Measurements from ENCODE around the gene MYL6B. TPM values are rescaled to one million over a fixed set of nuclear protein-coding genes. Genes with fewer than 3 reads are reported as not detected.

Gene MYL6B
- total RNA-seq, 1 experiment from 2014 or later, result 44.8 TPM

- H3K4me1 ChIP-seq, result no peaks in the 10 kb centered on the region; the same call in 1 of the 2 replicates
- Mint-ChIP-seq H3K4me3 (ENCODE audit: unreplicated experiment) (no peak overlapping the region), H3K4me1 (ENCODE audit: low read depth, unreplicated experiment) (no peaks in the 10 kb centered on the region), H3K27ac (ENCODE audit: unreplicated experiment) (no peak overlapping the region), H3K9me3 (ENCODE audit: unreplicated experiment) (no peaks in the 10 kb centered on the region), H3K36me3 (ENCODE audit: insufficient read depth, unreplicated experiment) (peaks cover 34% of the 10 kb centered on the region), H3K27me3 (ENCODE audit: insufficient read depth, unreplicated experiment) (no peaks in the 10 kb centered on the region)
- ChIA-PET POLR2A (no interaction called here), CTCF (interaction anchor here (1.1 kb wide), 1 partner anchor 27 kb away, joined by 3 read pairs; the partner anchor contains the start of gene ZC3H10)
- DNase-seq, result no peak
- no peaks in the 10 kb centered on the region; the same call in 1 of the 2 replicates for H3K9me3 ChIP-seq
- no TSS peak for BruUV-seq (replicated peaks)
- peaks cover 1% of the 10 kb centered on the region; the same call in 1 of the 2 replicates for H3K36me3 ChIP-seq (ENCODE audit: control insufficient read depth, insufficient read depth, low read length)
- intact Hi-C loops (cut with micrococcal nuclease; ENCODE audit: unreplicated experiment), result no loop called here
- no peak overlapping the region for H3K4me3 ChIP-seq (ENCODE audit: low read depth, low read length)
- TF ChIP-seq CTCF (IDR thresholded peaks at IDR 0.05; ENCODE audit: insufficient read depth in 1 of 2, low read depth in 1 of 2, low read length in 1 of 2, severe bottlenecking in 1 of 2, unreplicated experiment in 1 of 2), result no peak
- no peaks in the 10 kb centered on the region for H3K27me3 ChIP-seq (replicated peaks; ENCODE audit: control insufficient read depth, insufficient read depth, low read length)
Measured at GRCh38 chr12:56145217-56145616, 7.2 kb upstream of the MYL6B start.

- Histone ChIP-seq H3K4me3 (ENCODE audit: low read depth, low read length) (no peak overlapping the region), H3K36me3 (ENCODE audit: control insufficient read depth, insufficient read depth, low read length) (peaks cover 1% of the 10 kb centered on the region; the same call in 1 of the 2 replicates), H3K4me1 (peaks cover 3% of the 10 kb centered on the region; the same call in 1 of the 2 replicates), H3K9me3 (no peaks in the 10 kb centered on the region; the same call in 1 of the 2 replicates), H3K27me3 (replicated peaks; ENCODE audit: control insufficient read depth, insufficient read depth, low read length) (no peaks in the 10 kb centered on the region)
- CTCF ChIA-PET, result no interaction called here
- TF ChIP-seq CTCF (IDR thresholded peaks at IDR 0.05; ENCODE audit: insufficient read depth in 1 of 2, low read depth in 1 of 2, low read length in 1 of 2, severe bottlenecking in 1 of 2, unreplicated experiment in 1 of 2), result no peak
- H3K27ac Mint-ChIP-seq (ENCODE audit: unreplicated experiment), result no peak overlapping the region
- DNase-seq, result no peak
- peaks cover 28% of the 10 kb centered on the region for H3K36me3 Mint-ChIP-seq (ENCODE audit: insufficient read depth, unreplicated experiment)
- no peak overlapping the region for H3K4me3 Mint-ChIP-seq (ENCODE audit: unreplicated experiment)
- H3K9me3 Mint-ChIP-seq (ENCODE audit: unreplicated experiment), result no peaks in the 10 kb centered on the region
- H3K4me1 Mint-ChIP-seq (ENCODE audit: low read depth, unreplicated experiment), result peaks cover 6% of the 10 kb centered on the region
- POLR2A ChIA-PET, result interaction anchor here (0.5 kb wide), 1 partner anchor 42 kb away, joined by 3 read pairs; the partner anchor contains the start of gene PA2G4
- intact Hi-C loops (cut with micrococcal nuclease; ENCODE audit: unreplicated experiment), result no loop called here
- no peaks in the 10 kb centered on the region for H3K27me3 Mint-ChIP-seq (ENCODE audit: insufficient read depth, unreplicated experiment)
- no TSS peak for BruUV-seq (replicated peaks)
Measured at GRCh38 chr12:56146492-56147460, 5.6 kb upstream of the MYL6B start.

- Mint-ChIP-seq H3K9me3 (ENCODE audit: unreplicated experiment) (no peaks in the 10 kb centered on the region), H3K27me3 (ENCODE audit: insufficient read depth, unreplicated experiment) (no peaks in the 10 kb centered on the region), H3K4me3 (ENCODE audit: unreplicated experiment) (peak overlapping the region; percentile 87), H3K4me1 (ENCODE audit: low read depth, unreplicated experiment) (peaks cover 17% of the 10 kb centered on the region), H3K27ac (ENCODE audit: unreplicated experiment) (no peak overlapping the region), H3K36me3 (ENCODE audit: insufficient read depth, unreplicated experiment) (peaks cover 23% of the 10 kb centered on the region)
- H3K27me3 ChIP-seq (replicated peaks; ENCODE audit: control insufficient read depth, insufficient read depth, low read length), result no peaks in the 10 kb centered on the region
- H3K36me3 ChIP-seq (ENCODE audit: control insufficient read depth, insufficient read depth, low read length), result peaks cover 1% of the 10 kb centered on the region; the same call in 1 of the 2 replicates
- intact Hi-C loops (cut with micrococcal nuclease; ENCODE audit: unreplicated experiment), result no loop called here
- BruUV-seq (replicated peaks), result no TSS peak
- POLR2A ChIA-PET, result interaction anchor here (0.6 to 2.0 kb wide), 3 partner anchors 23 to 529 kb away, joined by 4 to 24 read pairs (median 8); partner anchors contain the start of genes ESYT1 and PA2G4
- H3K9me3 ChIP-seq, result no peaks in the 10 kb centered on the region; the same call in 1 of the 2 replicates
- no peak for DNase-seq
- CTCF ChIA-PET, result interaction anchor here (1.6 kb wide), 1 partner anchor 9 kb away, joined by 3 read pairs; no protein-coding TSS in a partner anchor
- H3K4me1 ChIP-seq, result peaks cover 12% of the 10 kb centered on the region
- TF ChIP-seq CTCF (IDR thresholded peaks at IDR 0.05; ENCODE audit: insufficient read depth in 1 of 2, low read depth in 1 of 2, low read length in 1 of 2, severe bottlenecking in 1 of 2, unreplicated experiment in 1 of 2), result no peak
- no peak overlapping the region for H3K4me3 ChIP-seq (ENCODE audit: low read depth, low read length)
Measured at GRCh38 chr12:56150563-56150962, 1.8 kb upstream of the MYL6B start.

Data from Caco-2 (cell line).